Left colon (tissue), 2 donors: ENCODE results near the gene GNPAT. TPM values are rescaled to one million over a fixed set of nuclear protein-coding genes. Genes with fewer than 3 reads are reported as not detected.

ENCODE experiments used
- ATAC-seq: fragments of 200-7000 bp; cut with Tn5 transposase; one replicate; pipeline ENCODE4 v1.9.1; 2020; ENCODE audit warnings: mild to moderate bottlenecking, moderate library complexity
- DNase-seq, 2 donors: peaks; one replicate each; pipeline ENCODE4 v3.0.0-alpha.2; 2020
- intact Hi-C, 2 donors: fragments of 100-400 bp; cut with DNase I in 1 of 2; cut with micrococcal nuclease in 1 of 2; formaldehyde crosslinking; loops; one replicate each; pipeline versions ENCODE4 v1.11.2 to v1.14.0; 2022; cut with DNase I, micrococcal nuclease
- total RNA-seq, 2 donors: library from RNA; stranded (reverse); fragmentation: NEBNext Ultra II Directional; extraction: Animal tissue kit (Norgen Biotek cat#: 25700); gene quantifications; one replicate each; pipeline ENCODE4 v1.2.1, GENCODE V29; 2021
- donor health status: DM: no; HTN: no; CAD: no.
- donor health status: DM: yes; HTN: yes; CAD: no.

Gene GNPAT
- total RNA-seq, 2 donors from 2014 or later: 30.4 to 30.6 TPM

DNA sequence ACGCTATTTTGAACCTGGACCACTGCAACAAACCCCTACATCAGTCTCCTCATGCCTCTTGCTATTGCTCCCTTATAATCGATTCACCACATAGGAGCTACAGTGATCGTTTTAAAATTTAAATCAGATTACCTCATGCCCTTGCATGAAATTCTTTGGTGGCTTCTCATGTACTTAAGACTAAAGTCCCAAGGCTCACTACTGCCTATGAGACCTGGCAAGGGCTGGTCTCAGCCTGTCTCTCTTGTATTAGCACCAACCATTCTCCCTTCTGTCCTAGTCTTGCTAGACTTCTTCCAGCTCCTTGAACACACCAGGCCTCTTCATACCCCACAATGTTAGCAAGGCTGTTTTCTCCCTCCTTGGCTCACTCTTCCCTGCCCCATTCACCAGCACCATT, 6.5 kb upstream of the GNPAT start:
- DNase-seq: no peak
- peak; percentile 13 for ATAC-seq
- intact Hi-C loops: no loop called here

- intact Hi-C loops: no loop called here
- DNase-seq (no peak), ATAC-seq (no peak)
Measured at GRCh38 chr1:231235526-231236207, 5.3 kb upstream of the GNPAT start.

GRCh38 chr1:231236208-231236591, 4.8 kb upstream of the GNPAT start:
- no peak for DNase-seq
- peak; percentile 44 for ATAC-seq
- intact Hi-C loops: no loop called here

GRCh38 chr1:231236938-231237337, 4.1 kb upstream of the GNPAT start:
- DNase-seq (no peak), ATAC-seq (no peak)
- intact Hi-C loops: no loop called here

GRCh38 chr1:231238298-231238697, 2.7 kb upstream of the GNPAT start:
- DNase-seq: no peak
- intact Hi-C loops: no loop called here
- no peak for ATAC-seq

GRCh38 chr1:231240531-231240882, 505 bp upstream of the GNPAT start:
- no peak for DNase-seq
- intact Hi-C loops: no loop called here
- ATAC-seq: peak; percentile 21

- ATAC-seq: peak; percentile 68
- peak; percentile 51 to 52 for DNase-seq
- intact Hi-C loops: no loop called here
Measured at GRCh38 chr1:231241750-231242149, 738 bp downstream of the GNPAT start.

GRCh38 chr1:231242516-231243198, 1.6 kb downstream of the GNPAT start:
- DNase-seq: no peak
- ATAC-seq: no peak
- intact Hi-C loops: no loop called here

- no peak for DNase-seq
- intact Hi-C loops: no loop called here
- ATAC-seq: peak; percentile 84
Measured at GRCh38 chr1:231248778-231249177, 7.8 kb downstream of the GNPAT start.

DNA sequence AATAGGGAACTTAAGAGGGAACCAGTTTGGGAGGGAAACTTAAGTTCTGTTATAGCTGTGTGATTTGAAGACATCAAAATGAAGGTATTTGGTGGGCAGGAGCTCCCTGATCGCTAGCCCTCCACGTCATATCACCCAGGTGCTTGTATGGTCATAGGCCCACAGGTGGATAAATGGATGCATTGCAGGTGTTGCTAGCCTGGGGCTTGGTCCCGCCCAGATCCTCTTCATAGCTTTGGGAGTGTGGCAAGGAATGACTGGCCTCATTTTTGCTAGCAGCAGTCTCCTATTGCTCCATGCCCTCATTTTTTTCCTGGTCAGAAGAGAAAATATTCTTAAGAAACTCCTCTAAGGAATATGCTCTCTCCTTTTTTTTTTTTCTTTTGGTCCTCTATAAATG, 11.3 kb downstream of the GNPAT start:
- intact Hi-C loops: no loop called here
- ATAC-seq: no peak
- DNase-seq: no peak

GRCh38 chr1:231260351-231260750, 19.3 kb downstream of the GNPAT start:
- intact Hi-C loops: no loop called here
- no peak for DNase-seq
- ATAC-seq: no peak

GRCh38 chr1:231264642-231265041, 23.6 kb downstream of the GNPAT start:
- intact Hi-C loops: no loop called here
- no peak for ATAC-seq
- DNase-seq: no peak

- ATAC-seq (no peak), DNase-seq (no peak)
- intact Hi-C loops: no loop called here
Measured at GRCh38 chr1:231265379-231265778, 24.4 kb downstream of the GNPAT start.

GRCh38 chr1:231266811-231267322, 25.9 kb downstream of the GNPAT start:
- ATAC-seq: no peak
- intact Hi-C loops: no loop called here

GRCh38 chr1:231272173-231272572, 31.2 kb downstream of the GNPAT start:
- ATAC-seq (peak; percentile 26), DNase-seq (no peak)
- intact Hi-C loops: no loop called here

More at GRCh38 chr1:231266811-231267322, 25.9 kb downstream of the GNPAT start:
- no peak for DNase-seq

GRCh38 chr1:231272880-231273279, 31.9 kb downstream of the GNPAT start:
- DNase-seq: no peak
- no peak for ATAC-seq
- intact Hi-C loops: no loop called here

- no peak for ATAC-seq
- intact Hi-C loops: no loop called here
- no peak for DNase-seq
Measured at GRCh38 chr1:231274119-231274825, 33.3 kb downstream of the GNPAT start.

GRCh38 chr1:231278100-231278790, 37.2 kb downstream of the GNPAT start:
- no peak for ATAC-seq
- no peak for DNase-seq

DNA sequence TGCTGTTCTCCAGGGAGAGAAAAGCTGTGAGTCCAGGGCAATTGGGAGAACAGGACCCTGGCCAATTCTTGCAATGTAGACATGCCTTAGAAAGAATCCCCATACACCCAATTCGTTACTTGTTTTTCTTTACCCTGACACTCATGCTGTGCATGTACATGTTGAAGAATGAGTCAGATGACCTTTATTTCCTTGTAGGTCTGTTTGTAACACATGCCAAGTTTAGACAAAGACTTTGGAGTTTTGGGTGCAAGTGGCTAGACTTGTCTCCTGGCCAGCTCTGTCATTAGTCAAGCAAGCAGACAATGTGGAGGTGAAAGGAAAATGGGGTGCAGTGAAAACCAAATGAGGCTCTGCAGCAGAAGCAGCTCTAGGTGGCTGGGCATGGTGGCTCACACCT, 38.1 kb downstream of the GNPAT start:
- ATAC-seq (no peak), DNase-seq (no peak)
- intact Hi-C loops: no loop called here

More at GRCh38 chr1:231278100-231278790, 37.2 kb downstream of the GNPAT start:
- intact Hi-C loops: no loop called here
